Cerebellar nuclear complex (tissue), 1 donor: ENCODE data around the gene KSR2.

Experiments used
- DNase-seq, 2 experiments: peaks; one replicate each; lab custom pipeline; 2025; lab: John Stamatoyannopoulos, UW

Gene KSR2

DNA sequence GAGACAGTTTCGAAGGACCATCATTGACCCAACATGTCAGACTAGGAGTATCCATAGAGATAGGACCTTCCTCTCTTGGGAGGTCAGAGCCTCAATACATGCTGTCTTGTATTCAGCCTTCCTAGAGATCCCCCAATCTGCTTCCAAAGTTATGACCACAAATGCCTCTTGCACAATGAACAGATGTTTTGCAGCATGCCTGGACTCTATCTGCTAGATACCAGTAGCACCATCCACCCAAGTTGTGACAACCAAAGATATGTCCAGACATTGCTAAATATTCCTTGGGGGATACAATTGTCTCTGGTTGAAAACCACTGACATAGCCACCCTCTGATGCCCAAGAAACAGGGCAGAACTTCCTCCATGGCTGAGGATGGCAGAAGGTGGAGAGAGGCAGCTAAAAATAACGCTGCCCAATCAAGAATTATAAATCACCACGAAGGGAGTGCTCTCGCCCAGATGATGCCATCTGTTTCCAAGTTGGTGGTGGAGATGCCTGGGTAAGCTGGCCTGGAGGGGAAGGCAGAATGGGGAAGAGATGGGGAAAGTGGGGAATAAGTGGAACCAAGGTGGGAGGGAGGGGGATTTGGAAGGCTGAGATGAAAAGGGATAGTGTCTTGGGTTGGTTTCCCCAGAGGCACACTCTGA, 564.5 kb downstream of the KSR2 start:
- DNase-seq: no peak

DNA sequence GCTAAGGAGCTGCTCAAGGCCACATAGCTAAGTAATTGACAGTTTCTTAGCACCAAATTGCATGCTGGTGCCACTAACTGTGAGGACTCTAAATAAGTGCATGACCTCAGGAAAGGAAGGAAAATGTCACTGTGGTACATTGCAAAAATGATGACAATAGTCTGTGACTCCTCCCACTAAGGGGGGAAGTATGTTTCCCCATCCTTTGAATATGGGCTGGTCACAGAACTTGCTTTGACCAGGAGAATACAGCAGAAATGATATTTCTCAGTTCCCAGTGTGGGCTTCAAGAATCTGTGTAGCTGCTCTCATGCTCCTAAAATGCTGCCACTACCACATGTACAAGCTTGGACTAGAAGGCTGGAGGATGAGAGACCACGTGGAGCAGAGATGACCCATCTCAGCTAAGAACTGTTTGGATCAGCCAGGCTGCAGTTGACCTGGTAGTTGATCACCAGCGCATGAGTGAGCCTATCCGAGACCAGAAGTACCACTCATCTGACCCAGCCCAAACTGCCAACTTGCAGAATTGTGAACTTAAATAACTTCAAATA, 565.1 kb downstream of the KSR2 start:
- DNase-seq: no peak
